ENCODE results near the gene TMEM63B.

DNA sequence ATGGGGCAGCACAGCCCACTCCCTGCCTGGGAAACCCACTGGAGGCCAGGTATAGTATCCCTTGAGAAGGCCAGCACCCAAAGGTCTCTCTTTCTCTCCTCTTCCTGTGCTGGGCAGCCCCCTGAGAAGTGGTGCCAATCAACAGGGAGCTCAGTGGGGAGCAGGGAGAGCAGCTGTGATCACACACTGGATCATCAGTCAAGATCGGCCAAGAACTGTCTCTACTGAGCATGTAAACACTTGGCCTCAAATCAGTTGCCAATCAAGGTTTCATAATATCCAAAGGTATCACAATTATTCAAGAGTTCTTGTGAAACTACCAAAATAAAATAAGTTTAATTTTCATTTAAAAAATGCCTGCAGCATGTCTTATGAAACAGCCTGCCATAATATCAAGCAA is 18.9 kb upstream of the TMEM63B start:
- TF ChIP-seq, protein P1, sequence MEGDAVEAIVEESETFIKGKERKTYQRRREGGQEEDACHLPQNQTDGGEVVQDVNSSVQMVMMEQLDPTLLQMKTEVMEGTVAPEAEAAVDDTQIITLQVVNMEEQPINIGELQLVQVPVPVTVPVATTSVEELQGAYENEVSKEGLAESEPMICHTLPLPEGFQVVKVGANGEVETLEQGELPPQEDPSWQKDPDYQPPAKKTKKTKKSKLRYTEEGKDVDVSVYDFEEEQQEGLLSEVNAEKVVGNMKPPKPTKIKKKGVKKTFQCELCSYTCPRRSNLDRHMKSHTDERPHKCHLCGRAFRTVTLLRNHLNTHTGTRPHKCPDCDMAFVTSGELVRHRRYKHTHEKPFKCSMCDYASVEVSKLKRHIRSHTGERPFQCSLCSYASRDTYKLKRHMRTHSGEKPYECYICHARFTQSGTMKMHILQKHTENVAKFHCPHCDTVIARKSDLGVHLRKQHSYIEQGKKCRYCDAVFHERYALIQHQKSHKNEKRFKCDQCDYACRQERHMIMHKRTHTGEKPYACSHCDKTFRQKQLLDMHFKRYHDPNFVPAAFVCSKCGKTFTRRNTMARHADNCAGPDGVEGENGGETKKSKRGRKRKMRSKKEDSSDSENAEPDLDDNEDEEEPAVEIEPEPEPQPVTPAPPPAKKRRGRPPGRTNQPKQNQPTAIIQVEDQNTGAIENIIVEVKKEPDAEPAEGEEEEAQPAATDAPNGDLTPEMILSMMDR (IDR thresholded peaks at IDR 0.05) = no peak
- no peak for TF ChIP-seq ESRRA (IDR thresholded peaks at IDR 0.05; ENCODE audit: borderline replicate concordance, low read length)
- TF ChIP-seq RCOR1 (IDR thresholded peaks at IDR 0.05; ENCODE audit: low read depth, low read length) = no peak
- no peak for TF ChIP-seq CEBPB (IDR thresholded peaks at IDR 0.05)
- no peak for TF ChIP-seq MAFK (IDR thresholded peaks at IDR 0.05; ENCODE audit: partially characterized antibody)
- no peak for TF ChIP-seq USF2 (IDR thresholded peaks at IDR 0.05)
- no peak for TF ChIP-seq POLR2A (IDR thresholded peaks at IDR 0.05; ENCODE audit: low read length)
- no peak for TF ChIP-seq POLR2AphosphoS2 (conservative IDR thresholded peaks at IDR 0.05; ENCODE audit: low read length)
